Stimulated activated CD8-positive, alpha-beta memory T cell treated with anti-CD3 and anti-CD28 coated beads, Interleukin-4, amount 100 ng/mL, for 24 hours (primary cell): ENCODE measurements around the gene EP400.
"Not testable (repeated sequence)": the region's sequence is repeated elsewhere in the genome, so short reads cannot be mapped to it uniquely, and the experiment has no call there.

ENCODE experiments used
- DNase-seq: peaks from one replicate; pipeline ENCODE4 v3.0.0-alpha.2; 2020; ENCODE audit warnings: low read depth

The EP400 gene

GRCh38 chr12:131950182-131950913 is 606 bp downstream of the EP400 start:
- peak; percentile 17 for DNase-seq

GRCh38 chr12:131953810-131954209 is 4.1 kb downstream of the EP400 start:
- not testable (repeated sequence) for DNase-seq

GRCh38 chr12:131954460-131954859 is 4.7 kb downstream of the EP400 start:
- not testable (repeated sequence) for DNase-seq

GRCh38 chr12:131959116-131959515 is 9.4 kb downstream of the EP400 start:
- DNase-seq, result no peak

- DNase-seq, result no peak
These were observed 10.2 kb downstream of the EP400 start for GRCh38 chr12:131959641-131960589.

GRCh38 chr12:131960590-131961325 is 11.0 kb downstream of the EP400 start:
- not testable (repeated sequence) for DNase-seq

GRCh38 chr12:131961328-131961727 is 11.6 kb downstream of the EP400 start:
- DNase-seq, result not testable (repeated sequence)

GRCh38 chr12:131962069-131962468 is 12.3 kb downstream of the EP400 start:
- DNase-seq, result no peak

- no peak for DNase-seq
These were observed 13.6 kb downstream of the EP400 start for GRCh38 chr12:131963381-131963780.

- no peak for DNase-seq
These were observed 15.3 kb downstream of the EP400 start for GRCh38 chr12:131965073-131965472.

GRCh38 chr12:131971226-131971625 is 21.5 kb downstream of the EP400 start:
- DNase-seq, result no peak

GRCh38 chr12:131975228-131975627 is 25.5 kb downstream of the EP400 start:
- no peak for DNase-seq

GRCh38 chr12:131979606-131980005 is 29.9 kb downstream of the EP400 start:
- no peak for DNase-seq

GRCh38 chr12:131980263-131980662 is 30.5 kb downstream of the EP400 start:
- no peak for DNase-seq

- DNase-seq, result no peak
These were observed 31.6 kb downstream of the EP400 start for GRCh38 chr12:131981388-131981787.

- DNase-seq, result no peak
These were observed 32.3 kb downstream of the EP400 start for GRCh38 chr12:131982041-131982440.

GRCh38 chr12:131983026-131983425 is 33.3 kb downstream of the EP400 start:
- DNase-seq, result no peak

GRCh38 chr12:131983554-131983953 is 33.8 kb downstream of the EP400 start:
- DNase-seq, result no peak

- no peak for DNase-seq
These were observed 34.6 kb downstream of the EP400 start for GRCh38 chr12:131984334-131984733.

- not testable (repeated sequence) for DNase-seq
These were observed 35.8 kb downstream of the EP400 start for GRCh38 chr12:131985510-131985875.

GRCh38 chr12:131986361-131986760 is 36.6 kb downstream of the EP400 start:
- DNase-seq, result no peak

- DNase-seq, result no peak
These were observed 37.2 kb downstream of the EP400 start for GRCh38 chr12:131986910-131987309.
